Stimulated activated CD4-positive, alpha-beta T cell treated with anti-CD3 and anti-CD28 coated beads, TNF-alpha, amount 100 ng/mL, for 4 hours (primary cell): Measurements from ENCODE around the gene DOCK1.

ENCODE experiments used
- DNase-seq, 3 experiments: peaks; one replicate each; pipeline ENCODE4 v3.0.0-alpha.2; 2020; ENCODE audit warnings: low read depth in 3 of 3

The DOCK1 gene

GRCh38 chr10:127420138-127420684, 515.0 kb downstream of the DOCK1 start:
- DNase-seq, result no peak

- no peak for DNase-seq
These were observed 518.1 kb downstream of the DOCK1 start for GRCh38 chr10:127423218-127423915.

- no peak for DNase-seq
These were observed 519.5 kb downstream of the DOCK1 start for GRCh38 chr10:127424594-127425264.

- no peak for DNase-seq
These were observed 521.5 kb downstream of the DOCK1 start for GRCh38 chr10:127426746-127427145.

GRCh38 chr10:127427926-127428325, 522.7 kb downstream of the DOCK1 start:
- DNase-seq, result no peak

DNA sequence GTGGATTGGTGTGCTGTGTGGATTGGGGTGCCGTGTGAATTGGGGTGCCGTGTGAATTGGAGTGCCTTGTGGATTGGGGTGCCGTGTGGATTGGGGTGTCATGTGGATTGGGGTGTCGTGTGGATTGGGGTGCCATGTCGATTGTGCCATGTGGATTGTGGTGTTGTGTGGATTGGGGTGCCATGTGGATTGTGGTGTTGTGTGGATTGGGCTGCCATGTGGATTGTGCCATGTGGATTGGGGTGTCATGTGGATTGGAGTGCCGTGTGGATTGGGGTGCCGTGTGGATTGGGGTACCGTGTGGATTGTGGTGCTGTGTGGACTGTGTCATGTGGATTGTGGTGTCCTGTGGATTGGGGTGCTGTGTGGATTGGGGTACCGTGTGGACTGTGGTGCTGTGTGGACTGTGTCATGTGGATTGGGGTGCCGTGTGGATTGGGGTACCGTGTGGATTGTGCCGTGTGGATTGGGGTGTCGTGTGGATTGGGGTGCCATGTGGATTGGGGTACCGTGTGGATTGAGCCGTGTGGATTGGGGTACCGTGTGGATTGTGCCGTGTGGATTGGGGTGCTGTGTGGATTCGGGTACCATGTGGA, 523.3 kb downstream of the DOCK1 start:
- no peak for DNase-seq

- no peak for DNase-seq
These were observed 524.5 kb downstream of the DOCK1 start for GRCh38 chr10:127429601-127430312.

DNA sequence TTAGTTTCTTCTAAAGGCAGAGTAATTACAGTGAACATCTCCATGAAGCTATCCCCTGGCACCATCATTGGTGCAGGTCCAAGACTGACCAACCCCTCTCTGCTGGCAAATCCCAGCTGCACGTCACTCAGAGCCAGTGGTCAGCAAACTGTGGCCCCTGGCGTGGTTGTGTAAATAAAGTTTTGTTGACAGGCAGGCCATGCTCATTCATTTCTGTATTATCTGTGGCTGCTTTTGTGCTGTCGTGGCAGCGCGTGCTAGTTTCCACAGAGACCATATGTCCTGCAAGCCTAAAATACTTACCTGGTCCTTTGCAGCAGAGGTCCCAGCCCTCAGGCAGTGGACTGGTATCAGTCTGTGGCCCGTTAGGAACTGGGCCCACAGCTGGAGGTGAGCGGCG, 526.3 kb downstream of the DOCK1 start:
- DNase-seq, result no peak

DNA sequence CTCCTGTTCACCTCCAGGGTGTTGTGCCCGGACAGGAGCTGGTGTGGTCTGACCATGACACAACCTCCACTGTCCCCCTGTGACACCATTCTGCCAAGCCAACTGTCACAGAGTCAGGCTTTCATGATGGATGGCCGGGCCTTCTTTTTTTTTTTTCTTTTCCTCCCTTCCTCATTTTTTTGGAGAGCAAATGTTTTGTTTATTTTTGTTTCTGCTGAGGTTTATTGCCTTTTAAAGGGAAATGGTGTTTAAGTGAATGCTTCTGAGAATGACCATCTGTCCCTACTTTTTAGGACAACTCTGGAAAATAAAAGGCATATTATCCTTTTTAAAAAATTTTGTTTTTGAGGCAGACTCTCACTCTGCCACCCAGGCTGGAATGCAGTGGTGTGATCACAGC, 528.8 kb downstream of the DOCK1 start:
- DNase-seq, result no peak

GRCh38 chr10:127435246-127435645, 530.0 kb downstream of the DOCK1 start:
- DNase-seq, result no peak

GRCh38 chr10:127440371-127440770, 535.1 kb downstream of the DOCK1 start:
- no peak for DNase-seq

- no peak for DNase-seq
These were observed 536.4 kb downstream of the DOCK1 start for GRCh38 chr10:127441350-127442219.

GRCh38 chr10:127442220-127442525, 536.9 kb downstream of the DOCK1 start:
- DNase-seq, result no peak

GRCh38 chr10:127444155-127444554, 538.9 kb downstream of the DOCK1 start:
- no peak for DNase-seq

- DNase-seq, result no peak
These were observed 542.0 kb downstream of the DOCK1 start for GRCh38 chr10:127447197-127447596.

- no peak for DNase-seq
These were observed 544.3 kb downstream of the DOCK1 start for GRCh38 chr10:127449490-127449889.

DNA sequence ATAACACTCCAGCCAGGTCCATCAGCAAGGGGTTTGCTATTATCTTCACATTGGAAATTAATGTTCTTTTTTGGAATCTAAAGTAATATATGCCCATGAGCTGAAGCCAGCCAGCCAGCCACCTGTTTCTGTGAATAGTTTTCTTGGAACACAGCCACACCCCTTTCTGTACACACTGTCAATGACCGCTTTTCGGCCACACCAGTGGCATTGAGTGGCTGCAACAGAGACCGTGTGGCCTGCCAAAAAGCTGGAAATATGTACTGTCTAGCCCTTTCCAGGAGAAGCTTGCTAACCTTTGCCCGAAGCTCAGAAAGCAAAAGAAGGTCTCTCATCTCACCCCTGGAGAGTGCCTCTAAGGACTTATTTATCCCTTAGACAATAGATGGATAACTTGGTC, 545.4 kb downstream of the DOCK1 start:
- DNase-seq, result no peak

- no peak for DNase-seq
These were observed 546.4 kb downstream of the DOCK1 start for GRCh38 chr10:127451628-127452027.

- no peak for DNase-seq
These were observed 547.3 kb downstream of the DOCK1 start for GRCh38 chr10:127452568-127452967.

GRCh38 chr10:127453706-127454105, 548.5 kb downstream of the DOCK1 start:
- no peak for DNase-seq

DNA sequence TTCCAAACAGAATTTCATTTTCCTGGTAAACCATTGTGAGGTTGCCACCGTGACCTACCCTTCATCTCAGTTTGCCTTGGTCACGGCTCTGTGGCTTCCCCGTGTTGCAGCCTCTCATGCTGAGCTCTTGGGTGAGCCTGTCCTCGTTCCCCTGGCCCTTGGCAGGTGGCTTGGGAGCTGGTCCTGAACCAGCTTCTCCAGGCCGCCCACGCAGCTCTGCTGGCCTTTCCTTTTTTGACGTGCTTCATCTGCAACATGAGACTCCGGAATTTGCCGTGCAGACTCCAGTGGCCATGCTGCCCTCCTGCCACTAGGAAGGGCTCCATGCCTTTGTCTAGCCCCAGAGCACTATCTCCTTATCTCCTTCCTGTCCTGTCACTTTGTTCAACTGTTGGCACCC, 550.9 kb downstream of the DOCK1 start:
- no peak for DNase-seq
